B cell (primary cell): ENCODE data around the gene SNED1. TPM values are rescaled to one million over a fixed set of nuclear protein-coding genes. Genes with fewer than 3 reads are reported as not detected.

Experiments used
- ATAC-seq: fragments of 200-7000 bp; cut with Tn5 transposase; one replicate; pipeline ENCODE4 v1.10.0; 2021; ENCODE audit warnings: low read depth, mild to moderate bottlenecking, moderate number of reproducible peaks, moderate library complexity
- CTCF ChIA-PET: fragments of 350-600 bp; sonication (Branson Sonifier 250); formaldehyde crosslinking; loops from one replicate; lab custom pipeline; 2021; ENCODE audit warnings: antibody characterized with exemption, inconsistent platforms; lab: Charles Lee
- POLR2A ChIA-PET: fragments of 350-600 bp; sonication (Branson Sonifier 250); formaldehyde crosslinking; loops from one replicate; lab custom pipeline; 2021; ENCODE audit warnings: antibody characterized with exemption; lab: Charles Lee
- DNase-seq: peaks from one replicate; pipeline ENCODE4 v3.0.0; 2013
- H2AFZ ChIP-seq: 2 replicates; pipeline ENCODE4 v1.6.1; 2012; ENCODE audit warnings: mild to moderate bottlenecking, low read depth, low read length; ENCODE audit not compliant: insufficient read depth, poor library complexity, severe bottlenecking
- H3K27ac ChIP-seq, 2 donors: 1 replicate in 1 of 2; 2 replicates in 1 of 2; pipeline ENCODE4 v1.5.1; 2012 to 2013; ENCODE audit warnings: low read length in 2 of 2, mild to moderate bottlenecking in 2 of 2, moderate library complexity in 1 of 2
- H3K27me3 ChIP-seq, 4 experiments: fragments of 200-600 bp in 1 of 4; sonication (generic) in 1 of 4; replicated peaks in 1 of 4; 1 replicate in 2 of 4; 2 replicates in 2 of 4; pipeline versions ENCODE4 v1.6.1 to v1.7.0; 2013 to 2016; ENCODE audit warnings: low read length in 3 of 4, mild to moderate bottlenecking in 2 of 4, mixed read lengths in 1 of 4, moderate library complexity in 1 of 4; ENCODE audit not compliant: insufficient read depth in 4 of 4, control insufficient read depth in 3 of 4; ENCODE audit errors: control extremely low read depth in 1 of 4
- H3K36me3 ChIP-seq, 2 experiments: replicated peaks in 1 of 2; 1 replicate in 1 of 2; 2 replicates in 1 of 2; pipeline versions ENCODE4 v1.6.1 to v1.7.1; 2013; ENCODE audit warnings: low read length in 1 of 2; ENCODE audit not compliant: insufficient read depth in 2 of 2, control insufficient read depth in 1 of 2; ENCODE audit errors: control extremely low read depth in 1 of 2, extremely low read depth in 1 of 2
- H3K4me1 ChIP-seq, 2 donors: fragments of 200-600 bp in 1 of 2; sonication (generic) in 1 of 2; 1 replicate in 1 of 2; 2 replicates in 1 of 2; pipeline versions ENCODE4 v1.5.1 to v1.6.1; 2013 to 2017; ENCODE audit warnings: low read length in 2 of 2; ENCODE audit not compliant: control insufficient read depth in 2 of 2, insufficient read depth in 2 of 2
- H3K4me2 ChIP-seq: replicated peaks from 2 replicates; pipeline ENCODE3; 2012; ENCODE audit warnings: mild to moderate bottlenecking, low read depth, low read length; ENCODE audit not compliant: poor library complexity, severe bottlenecking
- H3K4me3 ChIP-seq, 5 experiments: fragments of 200-600 bp in 1 of 5; sonication (generic) in 1 of 5; 1 replicate in 3 of 5; 2 replicates in 2 of 5; pipeline versions ENCODE4 v1.5.1 to v1.7.0; 2011 to 2016; ENCODE audit warnings: low read length in 4 of 5, mild to moderate bottlenecking in 4 of 5, low read depth in 2 of 5, control low read depth in 1 of 5, moderate library complexity in 1 of 5; ENCODE audit not compliant: insufficient read depth in 1 of 5; ENCODE audit errors: control extremely low read depth in 1 of 5, extremely low read depth in 1 of 5
- H3K79me2 ChIP-seq: fragments of 200-600 bp; sonication (generic); one replicate; pipeline ENCODE4 v1.6.0; 2016; ENCODE audit warnings: low read length; ENCODE audit not compliant: control insufficient read depth, insufficient read depth
- H3K9ac ChIP-seq: fragments of 200-600 bp; sonication (generic); 2 replicates; pipeline ENCODE4 v1.6.1; 2017; ENCODE audit warnings: mild to moderate bottlenecking, low read length, moderate library complexity
- H3K9me3 ChIP-seq, 3 donors: one replicate each; pipeline versions ENCODE4 v1.6.1 to v1.7.1; 2013; ENCODE audit warnings: low read length in 2 of 3; ENCODE audit not compliant: control insufficient read depth in 2 of 3, insufficient read depth in 1 of 3; ENCODE audit errors: control extremely low read depth in 1 of 3
- H4K20me1 ChIP-seq: 2 replicates; pipeline ENCODE4 v1.6.0; 2012; ENCODE audit warnings: mild to moderate bottlenecking, low read length; ENCODE audit not compliant: insufficient read depth, control insufficient read depth, poor library complexity, severe bottlenecking
- H3K27ac Mint-ChIP-seq: one replicate; pipeline ENCODE4 v1.8.0; 2021; ENCODE audit warnings: mixed read lengths
- H3K27me3 Mint-ChIP-seq: one replicate; pipeline ENCODE4 v1.8.0; 2021; ENCODE audit warnings: mixed read lengths
- H3K4me1 Mint-ChIP-seq: one replicate; pipeline ENCODE4 v1.8.0; 2021; ENCODE audit warnings: mixed read lengths
- H3K4me3 Mint-ChIP-seq: one replicate; pipeline ENCODE4 v1.8.0; 2021; ENCODE audit warnings: mixed read lengths
- H3K9me3 Mint-ChIP-seq: one replicate; pipeline ENCODE4 v1.8.0; 2022; ENCODE audit warnings: mixed read lengths; ENCODE audit not compliant: insufficient read depth
- CTCF ChIP-seq: fragments of 200-600 bp; IDR thresholded peaks from one replicate; pipeline ENCODE4 v1.8.0; 2022; ENCODE audit warnings: antibody characterized with exemption, mild to moderate bottlenecking
- EZH2 ChIP-seq: IDR thresholded peaks from 2 replicates; pipeline ENCODE4 v1.6.1; 2012; ENCODE audit warnings: borderline replicate concordance, low read depth, mild to moderate bottlenecking, moderate library complexity, low read length; ENCODE audit not compliant: insufficient read depth, poor library complexity, severe bottlenecking
- WGBS: methylation state at CpG from one replicate; pipeline ENCODE4 v1.1.5; 2013; ENCODE audit warnings: missing lambda C conversion rate; ENCODE audit not compliant: insufficient coverage; 5-methylcytosine and 5-hydroxymethylcytosine counted together
- intact Hi-C: fragments of 100-400 bp; cut with micrococcal nuclease; formaldehyde crosslinking; loops from one replicate; pipeline ENCODE4 v1.10.0; 2022
- polyA plus RNA-seq: library from polyadenylated mRNA; depleted of rRNA; stranded (reverse); fragments of >200 nt; gene quantifications from 2 replicates; pipeline ENCODE4 v1.2.3, GENCODE V29; 2012
- total RNA-seq, 2 donors: library from RNA; stranded (reverse); fragments of 120-200 nt in 1 of 2; gene quantifications; 1 replicate in 1 of 2; 2 replicates in 1 of 2; pipeline versions ENCODE4 v1.2.3 to v1.2.4, GENCODE V29; 2013 to 2022

Gene SNED1
- total and polyA plus RNA-seq, 2 donors (not counting 1 experiment from before 2014, with no cell fraction given), result 25.5 to 336 TPM

GRCh38 chr2:241105641-241106040 lies 107.2 kb downstream of the SNED1 start:
- 65% methylated on average over 3 of the region's 3 CpGs for WGBS
- Histone ChIP-seq H3K27ac (no peak overlapping the region), H4K20me1 (peaks cover 6% of the 10 kb centered on the region), H3K27me3 (no peaks in the 10 kb centered on the region), H2AFZ (no peak overlapping the region), H3K4me2 (no peak overlapping the region), H3K9me3 (peaks cover 0 to 6% (median 0%) of the 10 kb centered on the region in 3 donors), H3K79me2 (peaks cover 22% of the 10 kb centered on the region), H3K9ac (no peak overlapping the region), H3K4me3 (no peak overlapping the region), H3K4me1 (peaks cover 42 to 59% of the 10 kb centered on the region in 2 donors), H3K36me3 (peaks cover 0 to 12% of the 10 kb centered on the region in 2 experiments)
- no peak for DNase-seq
- no peak overlapping the region for H3K4me3 Mint-ChIP-seq
- intact Hi-C loops, result loop anchor here (10.0 kb wide), 1 partner anchor 541 kb away; the partner anchor contains the start of genes DUSP28 and RNPEPL1
- ChIA-PET CTCF (no interaction called here), POLR2A (no interaction called here)
- H3K4me1 Mint-ChIP-seq, result peaks cover 46% of the 10 kb centered on the region
- no peak for ATAC-seq
- H3K27ac Mint-ChIP-seq, result no peak overlapping the region
- no peaks in the 10 kb centered on the region for H3K9me3 Mint-ChIP-seq
- no peaks in the 10 kb centered on the region for H3K27me3 Mint-ChIP-seq
- no peak for TF ChIP-seq CTCF
- TF ChIP-seq EZH2, result no peak

DNA sequence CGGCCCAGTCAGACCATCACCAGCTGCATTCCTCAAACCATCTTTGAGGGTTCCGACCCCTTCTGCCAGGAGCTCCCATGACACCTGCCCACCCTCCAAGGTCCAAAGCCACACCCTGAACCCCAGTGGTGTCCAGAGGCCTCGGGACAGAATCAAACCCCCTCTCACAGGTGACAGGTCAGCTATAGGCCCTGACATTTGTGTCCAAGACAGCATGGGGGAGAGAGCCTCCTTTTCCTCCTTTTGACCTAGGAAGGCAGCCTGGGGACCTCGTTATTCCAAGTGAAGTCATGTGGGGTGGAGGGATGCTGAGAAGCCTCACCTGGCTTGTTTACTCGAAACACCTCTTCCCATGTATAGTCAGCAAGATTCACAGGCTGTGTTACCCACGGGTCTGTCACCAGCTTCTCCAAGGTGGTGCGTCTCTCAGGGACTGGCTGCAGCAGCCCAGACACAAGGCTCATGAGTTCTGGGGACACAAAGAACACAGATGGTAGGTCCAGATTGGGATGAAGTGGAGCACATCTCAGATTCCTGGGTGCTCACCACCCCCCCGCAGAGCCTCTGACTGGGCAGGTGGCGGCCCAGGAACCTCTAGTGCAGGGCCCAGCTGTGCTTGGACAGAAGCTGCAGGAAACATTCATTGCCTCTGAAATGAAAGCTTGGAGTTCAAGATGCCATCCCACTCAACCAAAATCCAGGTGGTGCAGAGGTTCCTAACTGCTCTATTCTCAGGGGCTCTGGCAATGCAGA lies 108.8 kb downstream of the SNED1 start:
- Mint-ChIP-seq H3K27me3 (no peaks in the 10 kb centered on the region), H3K4me1 (peaks cover 54% of the 10 kb centered on the region), H3K4me3 (no peak overlapping the region), H3K27ac (peak overlapping the region; percentile 97), H3K9me3 (no peaks in the 10 kb centered on the region)
- Histone ChIP-seq H3K4me2 (no peak overlapping the region), H3K79me2 (peaks cover 11% of the 10 kb centered on the region), H3K4me1 (peaks cover 43 to 65% of the 10 kb centered on the region in 2 donors), H3K27ac (no peak overlapping the region), H4K20me1 (no peaks in the 10 kb centered on the region), H3K9ac (no peak overlapping the region), H3K36me3 (peaks cover 0 to 9% of the 10 kb centered on the region in 2 experiments), H2AFZ (no peak overlapping the region), H3K9me3 (peaks cover 0 to 6% (median 0%) of the 10 kb centered on the region in 3 donors), H3K27me3 (no peaks in the 10 kb centered on the region), H3K4me3 (no peak overlapping the region)
- intact Hi-C loops, result loop anchor here (10.0 kb wide), 1 partner anchor 542 kb away; the partner anchor contains the start of genes DUSP28 and RNPEPL1
- DNase-seq, result no peak
- POLR2A ChIA-PET, result no interaction called here
- TF ChIP-seq CTCF (no peak), EZH2 (no peak)
- no peak for ATAC-seq
- WGBS, result 87% methylated on average over 5 of the region's 9 CpGs
- CTCF ChIA-PET, result no interaction called here
